Stimulated activated CD4-positive, alpha-beta T cell treated with anti-CD3 and anti-CD28 coated beads, Interleukin-1b, Interleukin-23, amount 100 ng/mL, for 24 hours (primary cell): ENCODE measurements around the gene SLC12A5.

ENCODE experiments used
- DNase-seq, 4 experiments: peaks; one replicate each; pipeline ENCODE4 v3.0.0-alpha.2; 2020; ENCODE audit warnings: low read depth in 4 of 4, low spot score in 1 of 4

SLC12A5 gene

GRCh38 chr20:46104262-46104661 is 75.2 kb downstream of the SLC12A5 start:
- no peak for DNase-seq

GRCh38 chr20:46107061-46107460 is 78.0 kb downstream of the SLC12A5 start:
- no peak for DNase-seq

GRCh38 chr20:46108435-46108841 is 79.4 kb downstream of the SLC12A5 start:
- DNase-seq, result no peak

- DNase-seq, result no peak
These were observed 80.0 kb downstream of the SLC12A5 start for GRCh38 chr20:46108976-46109375.
